Activated T-cell treated with anti-CD3 and anti-CD28 coated beads, Interleukin-2, amount 50 U/mL, for 4 hours (primary cell): ENCODE results near the gene CHRNB1. TPM values are rescaled to one million over a fixed set of nuclear protein-coding genes. Genes with fewer than 3 reads are reported as not detected.
A peak's percentile ranks its signal among the peaks of the same experiment; 100 is the strongest.

Source experiments
- ATAC-seq, 2 donors: fragments of 200-7000 bp; cut with Tn5 transposase; one replicate each; pipeline ENCODE4 v1.10.0; 2021
- DNase-seq: peaks from one replicate; pipeline ENCODE4 v3.0.0-alpha.2; 2020
- H3K27me3 Mint-ChIP-seq: one replicate; pipeline ENCODE4 v1.8.0; 2021; ENCODE audit warnings: low read depth, mixed read lengths
- H3K36me3 Mint-ChIP-seq: one replicate; pipeline ENCODE4 v1.8.0; 2022; ENCODE audit warnings: mixed read lengths; ENCODE audit not compliant: insufficient read depth
- H3K4me1 Mint-ChIP-seq: one replicate; pipeline ENCODE4 v1.8.0; 2021; ENCODE audit warnings: low read depth, mixed read lengths
- H3K4me3 Mint-ChIP-seq: one replicate; pipeline ENCODE4 v1.8.0; 2021; ENCODE audit warnings: mild to moderate bottlenecking, moderate library complexity, mixed read lengths
- H3K9me3 Mint-ChIP-seq: one replicate; pipeline ENCODE4 v1.8.0; 2021; ENCODE audit warnings: mixed read lengths
- total RNA-seq, 3 donors: library from RNA; stranded (reverse); gene quantifications; one replicate each; pipeline ENCODE4 v1.2.1, GENCODE V29; 2021

Gene CHRNB1
- total RNA-seq, 3 donors from 2014 or later = 3.9 to 4.6 (median 4.3) TPM

DNA sequence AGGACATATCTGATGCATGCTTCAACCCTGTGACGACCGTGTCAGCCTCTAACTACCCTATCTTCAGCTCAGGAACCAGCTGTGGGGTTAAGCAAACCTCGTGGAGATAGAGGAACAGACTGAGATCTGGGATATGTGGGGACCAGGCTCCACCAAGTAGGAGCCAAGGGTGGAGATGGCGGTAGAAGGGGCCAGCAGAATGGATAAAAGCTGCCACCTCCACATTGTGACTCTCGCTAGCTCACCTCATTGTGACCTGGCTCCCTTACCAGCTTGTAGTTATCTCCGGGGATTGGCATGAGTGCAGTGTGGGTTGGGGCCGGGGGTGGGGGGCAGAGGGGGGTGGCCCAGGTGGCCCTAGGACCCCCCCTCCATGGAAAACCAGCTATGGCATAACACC lies 19.5 kb upstream of the CHRNB1 start, which contains the start of gene SPEM2:
SPEM2 (plus strand) TSS at position 301 of the 400 bp plus-strand sequence; CDS start at position 374, 73 bp downstream.
- Mint-ChIP-seq H3K27me3 (peaks cover 2% of the 10 kb centered on the region), H3K9me3 (no peaks in the 10 kb centered on the region), H3K36me3 (no peaks in the 10 kb centered on the region), H3K4me1 (no peaks in the 10 kb centered on the region), H3K4me3 (no peak within 1 kb of the TSS)
- DNase-seq (no peak), ATAC-seq (no peak)

DNA sequence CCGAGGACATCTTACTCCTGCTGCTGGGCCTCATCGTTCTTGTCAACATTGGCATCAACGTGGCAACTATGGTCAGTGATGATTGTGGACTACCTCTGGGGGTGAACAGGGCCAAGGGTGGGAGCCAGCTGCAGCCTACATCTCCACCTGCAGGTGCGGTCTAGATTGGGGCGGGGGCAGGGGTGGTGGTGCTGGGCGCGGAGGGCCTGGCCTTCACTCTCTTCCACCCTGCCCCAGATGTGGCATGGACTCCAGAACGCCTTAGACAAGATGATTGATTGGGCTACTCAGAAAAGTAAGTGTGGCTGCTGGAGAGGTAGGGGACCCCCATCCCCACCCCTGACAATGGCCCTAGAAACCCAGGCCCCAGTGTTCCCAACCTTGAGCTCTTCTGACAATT lies 19.1 kb upstream of the CHRNB1 start:
- ATAC-seq = no peak
- Mint-ChIP-seq H3K9me3 (no peaks in the 10 kb centered on the region), H3K4me3 (no peak overlapping the region), H3K27me3 (peaks cover 2% of the 10 kb centered on the region), H3K36me3 (no peaks in the 10 kb centered on the region), H3K4me1 (no peaks in the 10 kb centered on the region)
- no peak for DNase-seq

DNA sequence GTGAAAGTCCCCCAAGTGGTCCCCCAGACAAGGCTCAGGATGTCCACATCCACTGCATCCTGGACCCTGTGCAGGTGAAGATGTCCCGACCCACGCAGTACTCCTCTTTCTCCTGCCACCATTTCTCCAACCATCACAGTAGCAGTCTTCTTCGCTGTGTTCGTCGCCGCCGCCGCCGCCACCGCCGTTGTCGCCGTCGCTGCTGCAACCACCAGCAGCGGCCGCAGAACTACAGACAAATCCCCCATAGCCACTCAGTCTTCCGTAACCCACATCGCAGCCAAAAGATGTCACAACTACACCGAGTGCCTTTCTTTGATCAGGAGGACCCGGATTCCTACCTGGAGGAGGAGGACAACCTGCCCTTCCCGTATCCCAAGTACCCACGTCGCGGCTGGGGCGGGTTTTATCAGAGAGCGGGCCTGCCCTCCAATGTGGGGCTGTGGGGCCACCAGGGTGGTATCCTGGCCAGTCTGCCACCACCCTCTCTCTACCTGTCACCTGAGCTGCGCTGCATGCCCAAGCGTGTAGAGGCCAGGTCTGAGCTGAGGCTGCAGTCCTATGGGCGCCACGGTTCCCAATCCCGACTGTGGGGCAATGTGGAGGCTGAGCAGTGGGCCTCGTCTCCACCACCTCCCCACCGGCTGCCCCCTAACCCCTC lies 18.5 kb upstream of the CHRNB1 start:
- Mint-ChIP-seq H3K4me1 (no peaks in the 10 kb centered on the region), H3K4me3 (no peak overlapping the region), H3K27me3 (peaks cover 2% of the 10 kb centered on the region), H3K36me3 (no peaks in the 10 kb centered on the region), H3K9me3 (no peaks in the 10 kb centered on the region)
- DNase-seq (no peak), ATAC-seq (no peak)

DNA sequence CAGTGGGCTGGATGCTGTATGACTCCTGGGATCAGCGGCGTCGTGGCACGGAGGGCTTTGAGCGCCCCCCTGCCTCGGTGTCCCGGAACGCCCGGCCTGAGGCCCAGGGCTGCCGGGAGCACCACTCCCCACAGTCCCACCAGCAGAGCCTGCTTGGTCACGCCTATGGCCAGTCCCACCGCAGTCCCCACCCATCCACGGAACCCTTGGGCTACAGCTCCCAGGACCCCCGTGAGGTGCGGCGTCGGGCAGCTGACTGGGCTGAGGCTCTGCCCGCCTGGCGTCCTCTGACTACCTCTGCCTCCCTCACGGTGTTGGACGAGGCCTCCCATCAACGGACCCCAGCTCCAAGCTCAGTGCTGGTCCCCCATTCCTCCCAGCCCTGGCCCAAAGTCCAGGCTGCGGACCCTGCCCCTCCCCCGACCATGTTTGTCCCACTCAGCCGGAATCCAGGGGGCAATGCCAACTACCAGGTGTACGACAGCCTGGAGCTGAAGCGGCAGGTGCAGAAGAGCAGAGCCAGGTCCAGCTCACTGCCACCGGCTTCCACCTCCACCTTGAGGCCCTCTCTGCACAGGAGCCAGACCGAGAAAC lies 17.9 kb upstream of the CHRNB1 start:
- no peaks in the 10 kb centered on the region for H3K9me3 Mint-ChIP-seq
- H3K27me3 Mint-ChIP-seq = peaks cover 2% of the 10 kb centered on the region
- no peak overlapping the region for H3K4me3 Mint-ChIP-seq
- H3K36me3 Mint-ChIP-seq = no peaks in the 10 kb centered on the region
- H3K4me1 Mint-ChIP-seq = no peaks in the 10 kb centered on the region
- no peak for DNase-seq
- no peak for ATAC-seq

DNA sequence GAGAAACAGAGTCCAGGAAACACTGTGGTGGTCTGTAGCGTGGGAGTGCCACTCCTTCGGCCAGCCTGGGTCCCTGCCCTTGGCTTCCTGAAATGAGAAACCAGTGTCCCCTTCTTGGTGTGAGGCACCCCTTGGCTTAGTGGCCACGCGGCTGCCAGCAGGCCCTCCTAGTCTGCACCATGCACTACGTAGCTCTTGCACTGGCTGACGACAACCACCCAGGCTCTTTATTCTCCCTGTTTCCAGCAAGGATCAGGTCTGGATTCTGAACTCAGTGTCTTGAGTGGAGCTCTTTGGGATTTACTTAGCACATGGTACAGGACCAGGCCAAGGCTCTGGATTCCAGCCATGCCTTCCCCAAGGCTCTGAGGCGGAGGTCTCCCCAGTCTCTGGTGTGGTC lies 17.3 kb upstream of the CHRNB1 start:
- DNase-seq (no peak), ATAC-seq (no peak)
- H3K9me3 Mint-ChIP-seq = no peaks in the 10 kb centered on the region
- no peak overlapping the region for H3K4me3 Mint-ChIP-seq
- H3K36me3 Mint-ChIP-seq = no peaks in the 10 kb centered on the region
- peaks cover 2% of the 10 kb centered on the region for H3K27me3 Mint-ChIP-seq
- no peaks in the 10 kb centered on the region for H3K4me1 Mint-ChIP-seq

DNA sequence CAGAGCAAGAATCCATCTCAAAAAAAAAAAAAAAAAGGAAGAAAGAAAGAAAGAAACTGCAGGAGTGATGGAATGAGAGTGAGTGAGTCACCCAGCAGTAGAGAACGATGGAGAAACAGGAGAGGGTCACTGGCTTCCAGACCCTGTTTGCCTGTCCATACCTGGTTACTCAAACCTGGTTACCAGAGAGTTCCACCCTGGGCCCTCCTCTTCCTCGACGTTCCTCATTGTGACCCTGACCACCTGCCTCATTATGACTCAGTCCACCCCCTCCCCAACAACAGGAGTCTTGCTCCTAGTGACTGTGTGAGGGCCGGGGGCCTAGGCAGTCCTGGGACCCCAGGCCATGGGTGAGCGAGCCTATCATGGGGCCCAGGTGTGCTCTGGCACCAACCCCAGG lies 16.3 kb upstream of the CHRNB1 start, which contains the start of gene SPEM3:
SPEM3 (plus strand) TSS at position 301 of the 400 bp plus-strand sequence; CDS start at position 347, 46 bp downstream.
- Mint-ChIP-seq H3K36me3 (no peaks in the 10 kb centered on the region), H3K4me1 (no peaks in the 10 kb centered on the region), H3K4me3 (no peak within 1 kb of the TSS), H3K9me3 (no peaks in the 10 kb centered on the region), H3K27me3 (peaks cover 2% of the 10 kb centered on the region)
- DNase-seq (no peak), ATAC-seq (no peak)

DNA sequence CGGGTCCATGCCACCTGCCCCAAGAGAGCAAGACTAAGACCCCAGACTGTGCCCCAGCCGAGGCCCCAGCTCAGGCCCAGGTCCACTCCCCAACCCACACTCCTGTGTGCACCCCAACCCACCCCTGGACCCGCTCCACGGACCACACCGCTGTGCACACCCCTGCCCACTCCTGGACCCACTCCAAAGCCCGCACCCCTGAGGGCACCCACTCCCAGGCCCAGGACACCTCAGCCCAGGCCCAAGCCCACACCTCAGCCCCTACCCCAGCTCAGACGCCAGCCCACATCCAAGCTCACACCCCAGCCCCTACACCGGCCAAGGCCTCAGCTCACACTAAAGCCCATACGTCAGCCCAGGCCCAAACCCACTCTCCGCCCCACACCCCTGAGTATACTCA lies 15.1 kb upstream of the CHRNB1 start:
- peaks cover 2% of the 10 kb centered on the region for H3K27me3 Mint-ChIP-seq
- H3K36me3 Mint-ChIP-seq = no peaks in the 10 kb centered on the region
- no peak for DNase-seq
- H3K4me1 Mint-ChIP-seq = no peaks in the 10 kb centered on the region
- no peak for ATAC-seq
- no peaks in the 10 kb centered on the region for H3K9me3 Mint-ChIP-seq
- no peak overlapping the region for H3K4me3 Mint-ChIP-seq

DNA sequence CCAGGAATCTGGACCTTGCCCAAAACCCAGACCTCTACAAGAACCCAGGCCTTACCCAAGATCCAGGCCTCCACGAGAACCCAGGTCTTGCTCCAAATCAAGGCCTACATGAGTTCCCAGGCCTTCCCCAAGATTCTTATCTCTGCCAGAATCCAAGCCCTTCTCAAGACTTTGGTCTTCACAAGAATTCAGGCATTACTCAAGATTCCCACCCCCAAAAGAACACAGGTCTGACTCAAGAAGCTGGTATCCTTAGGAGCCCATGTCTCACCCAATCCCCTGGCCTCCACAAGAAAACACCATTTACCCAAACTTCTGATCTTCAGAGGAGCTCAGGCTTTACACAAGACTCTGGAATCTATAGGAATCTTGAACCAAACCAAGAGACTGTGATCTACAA lies 13.6 kb upstream of the CHRNB1 start:
- peaks cover under 1% of the 10 kb centered on the region for H3K27me3 Mint-ChIP-seq
- ATAC-seq (no peak), DNase-seq (no peak)
- no peak overlapping the region for H3K4me3 Mint-ChIP-seq
- no peaks in the 10 kb centered on the region for H3K36me3 Mint-ChIP-seq
- no peaks in the 10 kb centered on the region for H3K9me3 Mint-ChIP-seq
- H3K4me1 Mint-ChIP-seq = peaks cover 8% of the 10 kb centered on the region

DNA sequence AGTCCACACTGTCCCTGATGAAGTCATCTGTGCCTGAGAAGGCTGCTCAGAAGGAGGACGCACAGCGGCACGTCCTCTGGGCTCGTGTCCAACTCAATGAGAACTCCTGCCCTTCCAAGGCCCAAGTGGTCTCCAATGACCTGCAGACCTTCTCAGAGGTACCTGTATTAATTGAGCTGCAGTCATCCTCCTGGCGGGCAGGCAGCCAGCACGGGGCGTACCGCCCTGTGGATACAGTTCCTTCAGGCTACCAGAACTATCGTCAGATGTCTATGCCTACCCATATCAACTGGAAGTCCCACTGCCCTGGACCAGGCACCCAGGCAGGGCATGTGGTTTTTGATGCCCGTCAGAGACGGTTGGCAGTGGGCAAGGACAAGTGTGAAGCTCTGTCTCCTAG lies 12.6 kb upstream of the CHRNB1 start:
- Mint-ChIP-seq H3K4me3 (no peak overlapping the region), H3K4me1 (peaks cover 11% of the 10 kb centered on the region), H3K27me3 (no peaks in the 10 kb centered on the region), H3K36me3 (no peaks in the 10 kb centered on the region), H3K9me3 (no peaks in the 10 kb centered on the region)
- ATAC-seq = no peak
- no peak for DNase-seq

DNA sequence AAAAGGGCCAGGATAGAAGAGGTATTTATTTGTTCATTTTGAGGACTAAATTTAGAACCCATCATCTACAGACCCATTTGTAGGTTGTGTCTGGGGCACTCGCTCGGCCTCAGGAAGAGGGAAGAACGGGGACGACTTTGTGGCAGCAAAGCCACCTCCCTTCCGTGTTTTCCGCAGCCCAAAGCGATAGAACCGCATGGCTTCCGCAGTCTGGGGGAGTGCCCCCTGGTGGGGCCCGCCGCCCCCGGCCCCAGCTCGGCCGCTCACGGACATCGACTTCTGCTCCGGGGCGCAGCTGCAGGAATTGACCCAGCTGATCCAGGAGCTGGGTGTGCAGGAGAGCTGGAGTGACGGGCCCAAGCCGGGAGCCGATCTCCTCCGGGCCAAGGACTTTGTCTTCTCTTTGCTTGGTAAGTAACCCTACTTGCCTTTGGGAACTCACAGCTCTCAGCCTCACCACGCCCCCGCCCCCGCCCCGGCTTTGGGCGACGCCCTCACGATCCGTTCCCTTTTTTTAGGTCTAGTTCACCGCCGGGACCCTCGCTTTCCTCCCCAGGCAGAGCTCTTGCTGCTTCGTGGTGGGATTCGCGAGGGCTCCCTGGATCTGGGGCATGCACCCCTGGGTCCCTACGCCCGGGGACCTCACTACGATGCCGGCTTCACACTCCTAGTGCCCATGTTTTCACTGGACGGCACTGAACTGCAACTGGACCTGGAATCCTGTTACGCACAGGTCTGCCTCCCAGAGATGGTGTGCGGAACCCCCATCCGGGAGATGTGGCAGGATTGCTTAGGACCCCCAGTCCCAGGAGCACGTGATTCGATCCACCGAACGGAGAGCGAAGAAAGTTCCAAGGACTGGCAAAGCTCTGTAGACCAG lies 8.9 kb upstream of the CHRNB1 start:
- Mint-ChIP-seq H3K27me3 (peaks cover 20% of the 10 kb centered on the region), H3K36me3 (no peaks in the 10 kb centered on the region), H3K4me3 (peak overlapping the region; percentile 93), H3K4me1 (peaks cover 34% of the 10 kb centered on the region), H3K9me3 (no peaks in the 10 kb centered on the region)
- peak; percentile 48 for DNase-seq
- peak; percentile 20 to 25 for ATAC-seq

DNA sequence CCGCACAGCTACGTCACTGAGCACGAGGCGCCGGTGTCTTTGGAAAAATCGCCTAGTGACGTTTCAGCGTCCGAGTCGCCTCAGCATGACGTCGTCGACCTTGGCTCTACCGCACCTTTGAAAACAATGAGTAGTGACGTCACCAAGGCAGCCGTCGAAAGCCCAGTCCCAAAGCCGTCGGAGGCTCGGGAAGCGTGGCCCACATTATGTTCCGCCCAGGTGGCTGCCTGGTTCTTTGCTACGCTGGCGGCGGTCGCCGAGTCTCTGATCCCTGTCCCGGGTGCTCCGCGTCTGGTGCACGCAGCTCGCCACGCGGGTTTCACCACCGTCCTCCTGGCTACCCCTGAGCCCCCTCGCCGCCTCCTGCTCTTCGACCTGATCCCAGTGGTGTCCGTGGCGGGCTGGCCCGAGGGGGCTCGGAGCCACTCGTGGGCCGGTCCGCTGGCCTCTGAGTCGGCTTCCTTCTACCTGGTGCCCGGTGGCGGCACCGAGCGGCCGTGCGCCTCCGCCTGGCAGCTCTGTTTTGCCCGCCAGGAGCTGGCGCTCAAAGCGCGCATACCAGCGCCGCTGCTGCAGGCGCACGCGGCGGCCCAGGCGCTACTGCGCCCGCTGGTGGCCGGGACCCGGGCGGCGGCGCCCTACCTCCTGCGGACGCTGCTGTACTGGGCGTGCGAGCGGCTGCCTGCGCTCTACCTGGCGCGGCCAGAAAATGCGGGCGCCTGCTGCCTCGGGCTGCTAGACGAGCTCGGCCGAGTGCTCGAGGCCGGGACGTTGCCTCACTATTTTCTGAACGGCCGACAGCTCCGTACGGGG lies 8.1 kb upstream of the CHRNB1 start:
- Mint-ChIP-seq H3K4me1 (peaks cover 35% of the 10 kb centered on the region), H3K36me3 (no peaks in the 10 kb centered on the region), H3K27me3 (peaks cover 27% of the 10 kb centered on the region), H3K4me3 (peak overlapping the region; percentile 93), H3K9me3 (no peaks in the 10 kb centered on the region)
- DNase-seq (peak; percentile 77), ATAC-seq (peak; percentile 75 to 78)

DNA sequence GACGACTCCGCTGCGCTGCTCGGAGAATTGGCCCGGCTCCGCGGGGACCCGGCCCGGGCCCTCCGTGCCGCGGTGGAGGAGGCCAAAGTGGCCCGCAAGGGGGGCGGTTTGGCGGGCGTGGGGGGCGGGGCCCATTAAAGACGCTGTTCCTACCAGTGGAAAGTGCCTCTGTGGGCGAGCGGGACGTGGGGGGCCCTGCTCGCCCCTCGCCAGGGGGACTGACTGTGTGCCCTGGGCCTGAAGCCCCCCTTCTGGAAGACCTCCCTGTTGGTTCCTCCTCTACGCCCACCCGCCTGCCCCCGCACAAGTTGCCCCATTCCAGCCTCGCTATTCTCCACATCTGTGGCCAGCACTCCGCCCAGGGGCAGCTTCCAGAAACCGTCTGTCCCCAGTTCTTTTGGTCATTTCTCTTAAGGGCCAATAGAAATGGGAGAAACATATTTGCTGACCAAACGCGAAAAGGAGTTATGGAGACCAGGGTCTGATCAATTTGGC lies 7.4 kb upstream of the CHRNB1 start:
- Mint-ChIP-seq H3K27me3 (peaks cover 32% of the 10 kb centered on the region), H3K4me3 (peak overlapping the region; percentile 67), H3K9me3 (no peaks in the 10 kb centered on the region), H3K36me3 (no peaks in the 10 kb centered on the region), H3K4me1 (peaks cover 35% of the 10 kb centered on the region)
- DNase-seq (no peak), ATAC-seq (no peak)

DNA sequence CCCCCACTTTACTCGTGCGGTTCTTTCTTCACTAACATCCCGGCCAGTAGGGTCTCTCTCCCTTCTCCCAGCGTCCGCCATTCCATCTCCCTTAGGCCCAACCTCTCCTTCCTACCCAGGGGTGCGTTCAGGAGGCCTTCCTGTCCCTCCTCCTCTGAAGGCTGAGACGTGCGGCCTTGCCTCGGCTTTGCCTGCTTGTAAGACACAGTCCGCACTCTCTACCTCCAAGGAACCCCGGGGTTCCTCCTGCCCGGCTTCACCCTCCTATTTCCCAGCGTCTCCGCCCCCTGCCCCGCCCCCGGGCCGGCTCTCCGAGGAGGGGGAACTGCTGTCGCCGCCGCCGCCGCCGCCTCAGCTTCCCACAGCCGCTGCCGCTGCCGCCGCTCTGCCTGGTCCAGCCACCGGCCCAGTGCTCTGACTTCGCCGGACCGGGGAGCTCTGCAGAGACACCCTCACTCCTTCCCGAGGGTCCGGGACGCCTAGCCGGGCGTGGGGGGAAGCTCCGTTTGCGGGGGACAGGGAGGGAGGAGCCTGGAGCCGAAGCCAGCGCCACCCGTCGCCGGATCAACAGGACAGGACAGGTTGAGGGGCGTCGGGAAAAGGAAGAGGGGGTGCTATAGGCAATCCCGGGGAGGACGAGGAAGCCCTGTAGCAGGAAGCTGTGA lies 6.8 kb upstream of the CHRNB1 start:
- Mint-ChIP-seq H3K36me3 (no peaks in the 10 kb centered on the region), H3K4me1 (peaks cover 35% of the 10 kb centered on the region), H3K27me3 (peaks cover 39% of the 10 kb centered on the region), H3K9me3 (no peaks in the 10 kb centered on the region), H3K4me3 (peak overlapping the region; percentile 67)
- no peak for ATAC-seq
- DNase-seq = peak; percentile 61
